PC-9 (cell line): Measurements from ENCODE around the gene DLL4. TPM values are rescaled to one million over a fixed set of nuclear protein-coding genes. Genes with fewer than 3 reads are reported as not detected.

Experiments used
- BruUV-seq: library from RNA; stranded (reverse); fragments of 400-500 nt; replicated peaks from 2 replicates; lab custom pipeline; 2021; lab: Mats Ljungman, UMichigan
- CTCF ChIA-PET: fragments of 300-600 bp; sonication (Branson Sonifier 250); formaldehyde crosslinking; loops from one replicate; lab custom pipeline; 2022; ENCODE audit warnings: antibody characterized with exemption; lab: Charles Lee
- POLR2A ChIA-PET: fragments of 300-600 bp; sonication (Branson Sonifier 250); formaldehyde crosslinking; loops from one replicate; lab custom pipeline; 2022; ENCODE audit warnings: antibody characterized with exemption; ENCODE audit not compliant: unreplicated experiment; lab: Charles Lee
- DNase-seq, 2 experiments: peaks; one replicate each; pipeline versions ENCODE4 v3.0.0 to v3.0.0-alpha.2; 2015 to 2022; ENCODE audit warnings: mixed read lengths in 1 of 2
- H2AFZ ChIP-seq: fragments of 200-600 bp; sonication (generic); 2 replicates; pipeline ENCODE4 v1.8.1; 2017; ENCODE audit warnings: antibody characterized with exemption
- H3F3A ChIP-seq: fragments of 200-600 bp; sonication (generic); 2 replicates; pipeline ENCODE4 v1.8.1; 2017; ENCODE audit warnings: antibody characterized with exemption, mild to moderate bottlenecking, low read depth; ENCODE audit not compliant: insufficient read depth
- H3K27ac ChIP-seq: fragments of 200-600 bp; sonication (generic); 2 replicates; pipeline ENCODE4 v1.6.1; 2016; ENCODE audit warnings: mixed run types
- H3K27me3 ChIP-seq: fragments of 200-600 bp; sonication (generic); 2 replicates; pipeline ENCODE4 v1.6.1; 2016; ENCODE audit warnings: low read depth, mixed run types; ENCODE audit not compliant: insufficient read depth
- H3K36me3 ChIP-seq: fragments of 200-600 bp; sonication (generic); 2 replicates; pipeline ENCODE4 v1.6.1; 2016; ENCODE audit warnings: low read depth, mixed run types
- H3K4me1 ChIP-seq: fragments of 200-600 bp; sonication (generic); replicated peaks from 2 replicates; pipeline ENCODE4 v1.6.1; 2016; ENCODE audit warnings: mixed run types; ENCODE audit not compliant: insufficient read depth
- H3K4me2 ChIP-seq: fragments of 200-600 bp; sonication (generic); 2 replicates; pipeline ENCODE4 v1.6.1; 2017; ENCODE audit warnings: mixed run types
- H3K4me3 ChIP-seq: fragments of 200-600 bp; sonication (generic); 2 replicates; pipeline ENCODE4 v1.6.1; 2016; ENCODE audit warnings: mixed run types
- H3K79me2 ChIP-seq: fragments of 200-600 bp; sonication (generic); 2 replicates; pipeline ENCODE4 v1.6.1; 2017; ENCODE audit warnings: low read depth, mixed run types
- H3K9me2 ChIP-seq: fragments of 200-600 bp; sonication (generic); 2 replicates; pipeline ENCODE4 v1.8.1; 2017; ENCODE audit warnings: mild to moderate bottlenecking; ENCODE audit not compliant: insufficient read depth
- H3K9me3 ChIP-seq: fragments of 200-600 bp; sonication (generic); 2 replicates; pipeline ENCODE4 v1.8.1; 2016; ENCODE audit warnings: low read depth; ENCODE audit not compliant: insufficient read depth
- H4K20me1 ChIP-seq: fragments of 200-600 bp; sonication (generic); 2 replicates; pipeline ENCODE4 v1.8.1; 2017; ENCODE audit not compliant: insufficient read depth
- EZH2 ChIP-seq: fragments of 200-600 bp; sonication (generic); IDR thresholded peaks from 2 replicates; pipeline ENCODE4 v1.8.0; 2017; ENCODE audit warnings: antibody characterized with exemption, low read depth
- intact Hi-C: fragments of 100-400 bp; cut with micrococcal nuclease; formaldehyde crosslinking; loops from one replicate; pipeline ENCODE4 v1.10.0; 2022; ENCODE audit not compliant: unreplicated experiment
- total RNA-seq: library from RNA; stranded (reverse); gene quantifications from 2 replicates; pipeline ENCODE4 v1.2.3, GENCODE V29; 2021
- TF ChIP-seq, protein P1 (sequence below): fragments of 200-600 bp; sonication (generic); conservative IDR thresholded peaks from 2 replicates; pipeline ENCODE4 v1.6.1; 2017; ENCODE audit warnings: mixed run types, antibody characterized with exemption, mild to moderate bottlenecking, moderate library complexity

The DLL4 gene
- total RNA-seq, 1 experiment from 2014 or later = 0.48 TPM

DNA sequence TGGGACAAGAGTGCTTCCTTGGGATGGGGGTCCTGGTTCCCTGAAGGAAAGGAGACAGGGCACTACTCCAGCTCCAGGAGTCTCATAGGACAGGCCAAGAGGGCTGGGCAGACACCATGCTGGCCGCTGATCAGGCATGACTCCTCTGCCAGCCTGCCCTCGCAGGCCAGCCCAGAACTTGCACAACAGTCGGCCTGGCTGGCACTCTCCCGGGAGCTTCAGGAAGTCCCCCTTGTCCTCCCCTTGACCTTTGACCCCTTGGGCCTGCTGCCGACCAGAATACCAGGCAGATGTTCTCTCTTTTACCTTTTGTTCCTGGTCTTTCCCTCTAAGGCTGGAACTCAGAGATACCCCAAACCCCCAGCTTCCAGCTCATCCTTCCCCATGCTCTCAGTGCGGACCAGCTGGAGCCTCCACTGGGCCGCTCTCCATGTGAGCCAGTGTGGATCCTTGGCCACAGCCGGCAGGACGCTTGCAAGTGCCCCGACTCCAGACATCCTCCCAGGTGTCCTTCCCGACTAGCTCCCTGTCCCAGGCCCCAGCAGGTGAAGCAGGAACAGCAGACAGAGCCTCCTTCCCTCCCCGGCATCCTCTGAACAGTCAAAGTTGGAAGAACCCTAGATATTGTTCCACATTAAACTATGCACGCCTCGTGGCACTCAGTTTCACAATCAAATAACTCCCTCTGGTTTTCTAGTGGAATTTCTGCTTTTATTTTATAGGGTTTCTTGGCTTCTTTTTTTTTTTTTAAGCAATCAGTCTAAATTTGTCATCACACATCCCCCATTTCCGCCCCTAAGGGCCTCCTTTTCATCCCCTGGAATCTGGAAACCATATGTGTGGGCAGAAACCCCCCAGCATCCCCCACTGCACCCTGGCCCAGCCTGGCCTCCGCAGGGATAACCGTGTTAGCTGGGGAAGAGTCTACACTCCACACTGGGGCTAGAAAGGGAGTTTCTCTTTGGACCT, 19.2 kb upstream of the DLL4 start:
- no peaks in the 10 kb centered on the region for H3K9me2 ChIP-seq
- H3K9me3 ChIP-seq = no peaks in the 10 kb centered on the region
- H3K4me3 ChIP-seq = no peak overlapping the region
- no peaks in the 10 kb centered on the region for H3K79me2 ChIP-seq
- H3K27me3 ChIP-seq = no peaks in the 10 kb centered on the region
- no peak overlapping the region for H3K4me2 ChIP-seq
- ChIA-PET CTCF (interaction anchor here (0.6 kb wide), 1 partner anchor 11 kb away, joined by 10 read pairs; no protein-coding TSS in a partner anchor), POLR2A (no interaction called here)
- DNase-seq = no peak
- intact Hi-C loops = loop anchor here (10.0 kb wide), 1 partner anchor 1225 kb away; no protein-coding TSS in a partner anchor
- no peak for TF ChIP-seq EZH2
- TF ChIP-seq, protein P1, sequence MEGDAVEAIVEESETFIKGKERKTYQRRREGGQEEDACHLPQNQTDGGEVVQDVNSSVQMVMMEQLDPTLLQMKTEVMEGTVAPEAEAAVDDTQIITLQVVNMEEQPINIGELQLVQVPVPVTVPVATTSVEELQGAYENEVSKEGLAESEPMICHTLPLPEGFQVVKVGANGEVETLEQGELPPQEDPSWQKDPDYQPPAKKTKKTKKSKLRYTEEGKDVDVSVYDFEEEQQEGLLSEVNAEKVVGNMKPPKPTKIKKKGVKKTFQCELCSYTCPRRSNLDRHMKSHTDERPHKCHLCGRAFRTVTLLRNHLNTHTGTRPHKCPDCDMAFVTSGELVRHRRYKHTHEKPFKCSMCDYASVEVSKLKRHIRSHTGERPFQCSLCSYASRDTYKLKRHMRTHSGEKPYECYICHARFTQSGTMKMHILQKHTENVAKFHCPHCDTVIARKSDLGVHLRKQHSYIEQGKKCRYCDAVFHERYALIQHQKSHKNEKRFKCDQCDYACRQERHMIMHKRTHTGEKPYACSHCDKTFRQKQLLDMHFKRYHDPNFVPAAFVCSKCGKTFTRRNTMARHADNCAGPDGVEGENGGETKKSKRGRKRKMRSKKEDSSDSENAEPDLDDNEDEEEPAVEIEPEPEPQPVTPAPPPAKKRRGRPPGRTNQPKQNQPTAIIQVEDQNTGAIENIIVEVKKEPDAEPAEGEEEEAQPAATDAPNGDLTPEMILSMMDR = no peak
- H2AFZ ChIP-seq = no peak overlapping the region
- H3K4me1 ChIP-seq = peaks cover 18% of the 10 kb centered on the region
- peaks cover 28% of the 10 kb centered on the region; the same call in 1 of the 2 replicates for H3F3A ChIP-seq
- H3K27ac ChIP-seq = no peak overlapping the region
- H3K36me3 ChIP-seq = no peaks in the 10 kb centered on the region
- BruUV-seq = no TSS peak
- H4K20me1 ChIP-seq = no peaks in the 10 kb centered on the region

DNA sequence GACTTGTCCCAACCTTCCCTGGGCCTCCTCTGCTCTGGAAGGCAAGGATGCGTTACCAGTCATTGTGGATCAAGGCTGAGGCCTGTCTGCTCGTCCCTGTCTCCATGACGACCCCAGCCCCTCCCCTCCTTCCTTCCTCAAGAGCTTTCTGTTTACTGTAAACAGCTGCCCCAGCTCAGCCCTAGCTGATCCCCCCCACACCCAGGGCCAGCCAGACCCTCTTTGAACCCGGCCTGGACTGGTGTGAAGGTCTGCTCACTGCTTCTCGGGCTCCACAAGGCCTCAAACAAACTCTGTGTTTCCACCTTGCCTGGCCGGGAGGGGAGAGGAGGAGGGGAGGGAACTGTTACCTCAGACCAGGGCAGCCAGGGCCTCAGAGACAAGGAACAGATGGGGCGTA, 18.0 kb upstream of the DLL4 start:
- ChIA-PET CTCF (no interaction called here), POLR2A (no interaction called here)
- intact Hi-C loops = no loop called here

DNA sequence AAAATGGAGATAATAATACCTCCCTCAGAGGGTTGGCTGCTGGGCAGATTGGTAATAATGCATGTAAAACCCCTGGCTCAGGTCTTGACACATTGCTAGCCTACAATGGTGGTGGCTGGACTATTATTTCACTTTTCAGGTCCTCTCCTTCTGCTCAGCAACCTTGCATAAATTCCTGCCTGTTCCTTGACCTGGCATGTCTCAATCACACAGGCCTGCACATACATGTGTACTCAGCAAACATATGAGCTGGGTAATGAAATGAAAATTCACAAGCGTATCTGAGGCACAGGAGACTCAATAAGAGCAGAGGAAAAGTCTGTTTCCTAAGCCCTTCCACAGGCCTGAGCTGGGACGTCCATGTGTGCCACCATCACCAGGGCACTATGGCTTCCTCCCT, 17.4 kb upstream of the DLL4 start:
- no peak for TF ChIP-seq EZH2
- TF ChIP-seq, protein P1 = no peak
- H3K36me3 ChIP-seq = no peaks in the 10 kb centered on the region
- no peak overlapping the region for H3K27ac ChIP-seq
- no peaks in the 10 kb centered on the region for H3K9me2 ChIP-seq
- ChIA-PET CTCF (no interaction called here), POLR2A (no interaction called here)
- DNase-seq = no peak
- H3F3A ChIP-seq = peaks cover 13% of the 10 kb centered on the region; the same call in 1 of the 2 replicates
- H2AFZ ChIP-seq = no peak overlapping the region
- H3K4me3 ChIP-seq = no peak overlapping the region
- H4K20me1 ChIP-seq = no peaks in the 10 kb centered on the region
- no peaks in the 10 kb centered on the region for H3K9me3 ChIP-seq
- H3K79me2 ChIP-seq = no peaks in the 10 kb centered on the region
- no peaks in the 10 kb centered on the region for H3K27me3 ChIP-seq
- peaks cover 15% of the 10 kb centered on the region for H3K4me1 ChIP-seq
- H3K4me2 ChIP-seq = no peak overlapping the region
- intact Hi-C loops = no loop called here
- no TSS peak for BruUV-seq

More for the DNA sequence above, 18.0 kb upstream of the DLL4 start:
- Histone ChIP-seq H3K27ac (no peak overlapping the region), H3K4me2 (no peak overlapping the region), H3K79me2 (no peaks in the 10 kb centered on the region), H2AFZ (no peak overlapping the region), H3K9me2 (no peaks in the 10 kb centered on the region), H3K36me3 (no peaks in the 10 kb centered on the region), H3K4me3 (no peak overlapping the region), H3K9me3 (no peaks in the 10 kb centered on the region), H3K4me1 (peaks cover 18% of the 10 kb centered on the region), H3K27me3 (no peaks in the 10 kb centered on the region), H3F3A (peaks cover 16% of the 10 kb centered on the region; the same call in 1 of the 2 replicates), H4K20me1 (no peaks in the 10 kb centered on the region)
- DNase-seq = no peak
- BruUV-seq = no TSS peak
- TF ChIP-seq, protein P1 = no peak
- TF ChIP-seq EZH2 = no peak
